ENCODE data around the gene SPATA16.

The SPATA16 gene

GRCh38 chr3:172846706-172847105 lies 294.3 kb downstream of the SPATA16 start:
- H3K4me1 Mint-ChIP-seq, result peaks cover 5% of the 10 kb centered on the region

GRCh38 chr3:172846103-172846561 lies 294.9 kb downstream of the SPATA16 start:
- DNase-seq (no peak), ATAC-seq (peak; percentile 77)
- Mint-ChIP-seq H3K36me3 (ENCODE audit: low read depth) (no peaks in the 10 kb centered on the region), H3K4me1 (peaks cover 5% of the 10 kb centered on the region), H3K9me3 (no peaks in the 10 kb centered on the region), H3K27me3 (peaks cover 4% of the 10 kb centered on the region), H3K4me3 (no peak overlapping the region), H3K27ac (peak overlapping the region; percentile 33)

More at GRCh38 chr3:172846706-172847105, 294.3 kb downstream of the SPATA16 start:
- ATAC-seq (peak; percentile 41), DNase-seq (no peak)
- Mint-ChIP-seq H3K27ac (no peak overlapping the region), H3K27me3 (peaks cover 4% of the 10 kb centered on the region), H3K4me3 (no peak overlapping the region), H3K9me3 (no peaks in the 10 kb centered on the region), H3K36me3 (ENCODE audit: low read depth) (no peaks in the 10 kb centered on the region)

GRCh38 chr3:172844428-172844827 lies 296.6 kb downstream of the SPATA16 start:
- H3K4me3 Mint-ChIP-seq, result no peak overlapping the region
- H3K27me3 Mint-ChIP-seq, result peaks cover 4% of the 10 kb centered on the region
- H3K9me3 Mint-ChIP-seq, result no peaks in the 10 kb centered on the region
- no peak for ATAC-seq
- H3K36me3 Mint-ChIP-seq (ENCODE audit: low read depth), result no peaks in the 10 kb centered on the region
- no peak overlapping the region for H3K27ac Mint-ChIP-seq
- DNase-seq, result no peak
- H3K4me1 Mint-ChIP-seq, result peaks cover 5% of the 10 kb centered on the region

GRCh38 chr3:172840913-172841312 lies 300.1 kb downstream of the SPATA16 start:
- ATAC-seq, result no peak
- no peaks in the 10 kb centered on the region for H3K9me3 Mint-ChIP-seq
- peaks cover under 1% of the 10 kb centered on the region for H3K4me1 Mint-ChIP-seq

GRCh38 chr3:172840463-172840862 lies 300.6 kb downstream of the SPATA16 start:
- no peak for ATAC-seq
- peaks cover 11% of the 10 kb centered on the region for H3K27me3 Mint-ChIP-seq
- no peaks in the 10 kb centered on the region for H3K36me3 Mint-ChIP-seq (ENCODE audit: low read depth)
- no peak overlapping the region for H3K4me3 Mint-ChIP-seq
- H3K4me1 Mint-ChIP-seq, result no peaks in the 10 kb centered on the region
- no peak overlapping the region for H3K27ac Mint-ChIP-seq
- no peaks in the 10 kb centered on the region for H3K9me3 Mint-ChIP-seq
- DNase-seq, result no peak

More at GRCh38 chr3:172840913-172841312, 300.1 kb downstream of the SPATA16 start:
- Mint-ChIP-seq H3K4me3 (no peak overlapping the region), H3K36me3 (ENCODE audit: low read depth) (no peaks in the 10 kb centered on the region), H3K27ac (no peak overlapping the region), H3K27me3 (peaks cover 9% of the 10 kb centered on the region)
- no peak for DNase-seq

GRCh38 chr3:172839679-172840078 lies 301.4 kb downstream of the SPATA16 start:
- Mint-ChIP-seq H3K4me1 (no peaks in the 10 kb centered on the region), H3K4me3 (no peak overlapping the region), H3K9me3 (no peaks in the 10 kb centered on the region), H3K36me3 (ENCODE audit: low read depth) (no peaks in the 10 kb centered on the region), H3K27ac (no peak overlapping the region), H3K27me3 (peaks cover 11% of the 10 kb centered on the region)
- ATAC-seq, result no peak
- DNase-seq, result no peak
